22Rv1 (cell line): ENCODE measurements around the gene SEMA4B.

ENCODE experiments used
- ZFX ChIP-seq: fragments of 450-650 bp; IDR thresholded peaks from 2 replicates; pipeline ENCODE4 v1.6.1; 2017; ENCODE audit warnings: antibody characterized with exemption, borderline replicate concordance
- TF ChIP-seq, protein P1 (sequence below): fragments of 450-650 bp; IDR thresholded peaks from 2 replicates; pipeline ENCODE4 v1.5.1; 2017; ENCODE audit warnings: mild to moderate bottlenecking

DNA sequence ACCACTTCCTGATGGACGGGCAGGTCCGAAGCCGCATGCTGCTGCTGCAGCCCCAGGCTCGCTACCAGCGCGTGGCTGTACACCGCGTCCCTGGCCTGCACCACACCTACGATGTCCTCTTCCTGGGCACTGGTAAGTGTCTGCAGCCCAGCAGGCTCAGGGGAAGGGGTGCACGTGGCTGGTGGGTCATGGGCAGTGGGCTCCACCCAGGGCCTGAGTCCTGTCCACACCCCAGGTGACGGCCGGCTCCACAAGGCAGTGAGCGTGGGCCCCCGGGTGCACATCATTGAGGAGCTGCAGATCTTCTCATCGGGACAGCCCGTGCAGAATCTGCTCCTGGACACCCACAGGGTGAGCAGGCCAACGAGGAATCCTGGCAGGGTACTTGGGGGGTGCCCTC, 23.9 kb downstream of the SEMA4B start:
- TF ChIP-seq, protein P1, sequence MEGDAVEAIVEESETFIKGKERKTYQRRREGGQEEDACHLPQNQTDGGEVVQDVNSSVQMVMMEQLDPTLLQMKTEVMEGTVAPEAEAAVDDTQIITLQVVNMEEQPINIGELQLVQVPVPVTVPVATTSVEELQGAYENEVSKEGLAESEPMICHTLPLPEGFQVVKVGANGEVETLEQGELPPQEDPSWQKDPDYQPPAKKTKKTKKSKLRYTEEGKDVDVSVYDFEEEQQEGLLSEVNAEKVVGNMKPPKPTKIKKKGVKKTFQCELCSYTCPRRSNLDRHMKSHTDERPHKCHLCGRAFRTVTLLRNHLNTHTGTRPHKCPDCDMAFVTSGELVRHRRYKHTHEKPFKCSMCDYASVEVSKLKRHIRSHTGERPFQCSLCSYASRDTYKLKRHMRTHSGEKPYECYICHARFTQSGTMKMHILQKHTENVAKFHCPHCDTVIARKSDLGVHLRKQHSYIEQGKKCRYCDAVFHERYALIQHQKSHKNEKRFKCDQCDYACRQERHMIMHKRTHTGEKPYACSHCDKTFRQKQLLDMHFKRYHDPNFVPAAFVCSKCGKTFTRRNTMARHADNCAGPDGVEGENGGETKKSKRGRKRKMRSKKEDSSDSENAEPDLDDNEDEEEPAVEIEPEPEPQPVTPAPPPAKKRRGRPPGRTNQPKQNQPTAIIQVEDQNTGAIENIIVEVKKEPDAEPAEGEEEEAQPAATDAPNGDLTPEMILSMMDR, result no peak
- no peak for TF ChIP-seq ZFX
